Stimulated activated CD8-positive, alpha-beta memory T cell treated with anti-CD3 and anti-CD28 coated beads, Interleukin-15, amount 100 ng/mL, for 24 hours (primary cell): ENCODE data around the gene OR11H7.
"Not testable (repeated sequence)": the region's sequence is repeated elsewhere in the genome, so short reads cannot be mapped to it uniquely, and the experiment has no call there.

Source experiments
- DNase-seq: peaks from one replicate; pipeline ENCODE4 v3.0.0-alpha.2; 2020; ENCODE audit warnings: low read depth

OR11H7 gene

GRCh38 chr14:20278414-20278813, 49.6 kb downstream of the OR11H7 start:
- no peak for DNase-seq

- not testable (repeated sequence) for DNase-seq
Observed at GRCh38 chr14:20280265-20280664, 51.5 kb downstream of the OR11H7 start.
